GM19193 (cell line): ENCODE results near the gene ELOVL2.

Experiments
- POLR2A ChIP-seq: IDR thresholded peaks from 4 replicates; pipeline ENCODE4 v1.6.1; 2011; ENCODE audit not compliant: insufficient read depth, insufficient read length; ENCODE audit errors: extremely low read depth

Gene ELOVL2

GRCh38 chr6:11015102-11015501, 29.0 kb downstream of the ELOVL2 start:
- TF ChIP-seq POLR2A, result no peak

- TF ChIP-seq POLR2A, result no peak
Measured at GRCh38 chr6:11013721-11014070, 30.4 kb downstream of the ELOVL2 start.

- TF ChIP-seq POLR2A, result no peak
Measured at GRCh38 chr6:11012976-11013720, 31.0 kb downstream of the ELOVL2 start.

GRCh38 chr6:11012295-11012754, 31.8 kb downstream of the ELOVL2 start:
- TF ChIP-seq POLR2A, result no peak

GRCh38 chr6:11011787-11012234, 32.3 kb downstream of the ELOVL2 start:
- TF ChIP-seq POLR2A, result no peak

GRCh38 chr6:11009353-11009752, 34.8 kb downstream of the ELOVL2 start:
- TF ChIP-seq POLR2A, result no peak

- no peak for TF ChIP-seq POLR2A
Measured at GRCh38 chr6:11008821-11009220, 35.3 kb downstream of the ELOVL2 start.

- TF ChIP-seq POLR2A, result no peak
Measured at GRCh38 chr6:11007715-11008608, 36.1 kb downstream of the ELOVL2 start.

- no peak for TF ChIP-seq POLR2A
Measured at GRCh38 chr6:11006061-11006460, 38.0 kb downstream of the ELOVL2 start.

- TF ChIP-seq POLR2A, result no peak
Measured at GRCh38 chr6:11002176-11002575, 41.9 kb downstream of the ELOVL2 start.

GRCh38 chr6:10999994-11000393, 44.1 kb downstream of the ELOVL2 start:
- TF ChIP-seq POLR2A, result no peak

GRCh38 chr6:10995114-10995707, 48.9 kb downstream of the ELOVL2 start:
- TF ChIP-seq POLR2A, result no peak

- no peak for TF ChIP-seq POLR2A
Measured at GRCh38 chr6:10993896-10994295, 50.2 kb downstream of the ELOVL2 start.

- no peak for TF ChIP-seq POLR2A
Measured at GRCh38 chr6:10991115-10991514, 53.0 kb downstream of the ELOVL2 start.

GRCh38 chr6:10989587-10989986, 54.5 kb downstream of the ELOVL2 start:
- TF ChIP-seq POLR2A, result no peak
